GM23248 (cell line): ENCODE measurements around the gene SLC22A12. TPM values are rescaled to one million over a fixed set of nuclear protein-coding genes. Genes with fewer than 3 reads are reported as not detected.
A peak's percentile ranks its signal among the peaks of the same experiment; 100 is the strongest.

Experiments
- DNase-seq: peaks from one replicate; pipeline ENCODE4 v3.0.0-alpha.2; 2015
- H2AFZ ChIP-seq: fragments of 200-600 bp; sonication (generic); 2 replicates; pipeline ENCODE4 v1.6.1; 2016; ENCODE audit warnings: antibody characterized with exemption
- H3F3A ChIP-seq: fragments of 200-600 bp; sonication (generic); 2 replicates; pipeline ENCODE4 v1.6.1; 2016; ENCODE audit warnings: mild to moderate bottlenecking, antibody characterized with exemption, mixed run types; ENCODE audit not compliant: insufficient read depth
- H3K27ac ChIP-seq: fragments of 200-600 bp; sonication (generic); 2 replicates; pipeline ENCODE4 v1.5.1; 2016; ENCODE audit warnings: mild to moderate bottlenecking
- H3K27me3 ChIP-seq: fragments of 200-600 bp; sonication (generic); replicated peaks from 2 replicates; pipeline ENCODE4 v1.6.1; 2016; ENCODE audit warnings: mild to moderate bottlenecking; ENCODE audit not compliant: insufficient read depth
- H3K36me3 ChIP-seq: fragments of 200-600 bp; sonication (generic); 2 replicates; pipeline ENCODE4 v1.6.1; 2016; ENCODE audit warnings: low read depth, mild to moderate bottlenecking
- H3K4me1 ChIP-seq: fragments of 200-600 bp; sonication (generic); 2 replicates; pipeline ENCODE4 v1.6.1; 2016; ENCODE audit warnings: mild to moderate bottlenecking; ENCODE audit not compliant: insufficient read depth
- H3K4me2 ChIP-seq: fragments of 200-600 bp; sonication (generic); one replicate; pipeline ENCODE4 v1.6.1; 2016; ENCODE audit warnings: mild to moderate bottlenecking; ENCODE audit not compliant: unreplicated experiment
- H3K4me3 ChIP-seq: fragments of 200-600 bp; sonication (generic); 2 replicates; pipeline ENCODE4 v1.5.1; 2016; ENCODE audit warnings: mild to moderate bottlenecking
- H3K79me2 ChIP-seq: fragments of 200-600 bp; sonication (generic); 2 replicates; pipeline ENCODE4 v1.6.1; 2016; ENCODE audit warnings: mild to moderate bottlenecking; ENCODE audit not compliant: insufficient read depth
- H3K9ac ChIP-seq: fragments of 200-600 bp; sonication (generic); 2 replicates; pipeline ENCODE4 v1.6.1; 2016; ENCODE audit warnings: mild to moderate bottlenecking
- H3K9me2 ChIP-seq: fragments of 200-600 bp; sonication (generic); 2 replicates; pipeline ENCODE4 v1.6.1; 2016; ENCODE audit warnings: mixed run types, mild to moderate bottlenecking, moderate library complexity; ENCODE audit not compliant: insufficient read depth
- H3K9me3 ChIP-seq: fragments of 200-600 bp; sonication (generic); one replicate; pipeline ENCODE4 v1.6.1; 2017; ENCODE audit warnings: low read depth
- H4K20me1 ChIP-seq: fragments of 200-600 bp; sonication (generic); 2 replicates; pipeline ENCODE4 v1.6.0; 2016; ENCODE audit not compliant: insufficient read depth
- EZH2 ChIP-seq: fragments of 200-600 bp; sonication (generic); IDR thresholded peaks from 2 replicates; pipeline ENCODE4 v1.6.1; 2018; ENCODE audit warnings: antibody characterized with exemption, mild to moderate bottlenecking; ENCODE audit not compliant: insufficient read depth, poor library complexity, severe bottlenecking
- EZH2phosphoT487 ChIP-seq: fragments of 200-600 bp; sonication (generic); IDR thresholded peaks from 2 replicates; pipeline ENCODE4 v1.6.1; 2018; ENCODE audit warnings: antibody characterized with exemption, moderate library complexity, mild to moderate bottlenecking, low read depth; ENCODE audit not compliant: insufficient read depth
- WGBS, 2 experiments: methylation state at CpG; one replicate each; pipeline ENCODE4 v1.1.6; 2015 to 2017; ENCODE audit warnings: low lambda C conversion rate in 2 of 2, low coverage in 1 of 2; ENCODE audit errors: missing lambda C conversion rate in 2 of 2; 5-methylcytosine and 5-hydroxymethylcytosine counted together
- in situ Hi-C: fragments of 300-500 bp; cut with MboI; formaldehyde crosslinking; loops from 2 replicates; pipeline ENCODE4 v1.15.0; 2020
- polyA plus RNA-seq: library from polyadenylated mRNA; unstranded; fragments of >200 nt; fragmentation: Nextera tagmentation; extraction: Ambion mirVana; gene quantifications from 2 replicates; pipeline ENCODE4 v1.2.1, GENCODE V29; 2016
- total RNA-seq: library from RNA; depleted of rRNA; stranded (reverse); fragments of >200 nt; shearing (Covaris generic); gene quantifications from 2 replicates; pipeline ENCODE4 v1.2.3, GENCODE V29; 2014

SLC22A12 gene
- total and polyA plus RNA-seq, 2 experiments from 2014 or later: not detected

- Histone ChIP-seq H2AFZ (no peak overlapping the region), H3K27me3 (no peaks in the 10 kb centered on the region), H3K79me2 (no peaks in the 10 kb centered on the region), H3K9me3 (no peaks in the 10 kb centered on the region), H3F3A (no peaks in the 10 kb centered on the region), H4K20me1 (no peaks in the 10 kb centered on the region), H3K36me3 (no peaks in the 10 kb centered on the region), H3K4me3 (no peak overlapping the region), H3K4me1 (no peaks in the 10 kb centered on the region), H3K27ac (no peak overlapping the region), H3K9me2 (no peaks in the 10 kb centered on the region), H3K4me2 (no peak overlapping the region), H3K9ac (no peak overlapping the region)
- DNase-seq: no peak
- TF ChIP-seq EZH2phosphoT487 (no peak), EZH2 (no peak)
- in situ Hi-C loops: no loop called here
- 38 to 53% methylated on average over 3 of the region's 3 CpGs for WGBS, 2 experiments
Observed at GRCh38 chr11:64616817-64617216, 25.8 kb downstream of the SLC22A12 start.

- no peak for TF ChIP-seq EZH2
- TF ChIP-seq EZH2phosphoT487: no peak
- Histone ChIP-seq H3K9me3 (no peaks in the 10 kb centered on the region), H3K79me2 (no peaks in the 10 kb centered on the region), H2AFZ (no peak overlapping the region), H3K4me3 (no peak overlapping the region), H3K9me2 (no peaks in the 10 kb centered on the region), H3K27me3 (no peaks in the 10 kb centered on the region), H4K20me1 (no peaks in the 10 kb centered on the region), H3F3A (no peaks in the 10 kb centered on the region), H3K27ac (no peak overlapping the region), H3K9ac (no peak overlapping the region), H3K4me1 (no peaks in the 10 kb centered on the region), H3K4me2 (no peak overlapping the region), H3K36me3 (no peaks in the 10 kb centered on the region)
- in situ Hi-C loops: no loop called here
- 63 to 81% methylated on average over 4 of the region's 4 CpGs for WGBS, 2 experiments
- no peak for DNase-seq
Observed at GRCh38 chr11:64619196-64619595, 28.2 kb downstream of the SLC22A12 start.

GRCh38 chr11:64619811-64620380 is 28.9 kb downstream of the SLC22A12 start:
- H3K9me3 ChIP-seq: no peaks in the 10 kb centered on the region
- H3K36me3 ChIP-seq: no peaks in the 10 kb centered on the region
- WGBS, 2 experiments: 35 to 53% methylated on average over 5 of the region's 5 CpGs
- no peak overlapping the region for H3K4me2 ChIP-seq
- no peaks in the 10 kb centered on the region for H3K4me1 ChIP-seq
- TF ChIP-seq EZH2 (no peak), EZH2phosphoT487 (no peak)
- H3K9me2 ChIP-seq: no peaks in the 10 kb centered on the region
- H3K9ac ChIP-seq: no peak overlapping the region
- H3F3A ChIP-seq: no peaks in the 10 kb centered on the region
- H3K4me3 ChIP-seq: no peak overlapping the region
- peak; percentile 56 for DNase-seq
- H2AFZ ChIP-seq: no peak overlapping the region
- H3K27ac ChIP-seq: no peak overlapping the region
- in situ Hi-C loops: no loop called here
- no peaks in the 10 kb centered on the region for H4K20me1 ChIP-seq
- no peaks in the 10 kb centered on the region for H3K79me2 ChIP-seq
- H3K27me3 ChIP-seq: no peaks in the 10 kb centered on the region

- Histone ChIP-seq H4K20me1 (no peaks in the 10 kb centered on the region), H3K4me1 (no peaks in the 10 kb centered on the region), H3F3A (no peaks in the 10 kb centered on the region), H3K9ac (no peak overlapping the region), H3K9me3 (no peaks in the 10 kb centered on the region), H3K4me3 (no peak overlapping the region), H3K27ac (no peak overlapping the region), H3K79me2 (no peaks in the 10 kb centered on the region), H3K36me3 (no peaks in the 10 kb centered on the region), H3K4me2 (no peak overlapping the region), H3K9me2 (no peaks in the 10 kb centered on the region), H3K27me3 (no peaks in the 10 kb centered on the region), H2AFZ (no peak overlapping the region)
- TF ChIP-seq EZH2phosphoT487 (no peak), EZH2 (no peak)
- in situ Hi-C loops: no loop called here
- peak; percentile 18 for DNase-seq
- 55 to 62% methylated on average over 13 of the region's 13 CpGs for WGBS, 2 experiments
Observed at GRCh38 chr11:64620381-64620971, 29.5 kb downstream of the SLC22A12 start.
